HepG2 (cell line): Measurements from ENCODE around the gene ERH. TPM values are rescaled to one million over a fixed set of nuclear protein-coding genes. Genes with fewer than 3 reads are reported as not detected.

ENCODE experiments used
- ATAC-seq: fragments of 200-7000 bp; cut with Tn5 transposase; 3 replicates; pipeline ENCODE4 v1.9.1; 2020; ENCODE audit warnings: mild to moderate bottlenecking, moderate library complexity
- BruUV-seq: library from RNA; stranded (reverse); fragments of 400-500 nt; replicated peaks from 2 replicates; lab custom pipeline; 2021; lab: Mats Ljungman, UMichigan
- CTCF ChIA-PET: fragments of 300-600 bp; formaldehyde crosslinking; extraction: SDS; loops from one replicate; lab custom pipeline; 2021; ENCODE audit warnings: low total read pairs, inconsistent platforms, low intra/inter-chr PET ratio; lab: Yijun Ruan, JAX
- POLR2A ChIA-PET: fragments of 350-600 bp; sonication (Branson Sonifier 250); formaldehyde crosslinking; loops from one replicate; lab custom pipeline; 2020; ENCODE audit warnings: antibody characterized with exemption, inconsistent platforms; lab: Yijun Ruan, JAX
- DNase-seq: peaks from one replicate; pipeline ENCODE4 v3.0.0-alpha.2; 2015; ENCODE audit warnings: low spot score
- FAIRE-seq: peaks from 3 replicates; lab custom pipeline; 2011; peaks lifted over from hg19 to GRCh38; lab: Jason Lieb, UNC
- H2AFZ ChIP-seq: one replicate; pipeline ENCODE4 v1.6.1; 2011; ENCODE audit warnings: low read length, inconsistent platforms
- H3K27ac ChIP-seq: fragments of 300-600 bp; 3 replicates; pipeline ENCODE4 v1.8.0; 2011; ENCODE audit warnings: mixed run types, mild to moderate bottlenecking, mixed read lengths, low read length, inconsistent platforms; ENCODE audit not compliant: insufficient read depth; ENCODE audit errors: extremely low read length
- H3K27me3 ChIP-seq, 2 experiments: fragments of 200-600 bp in 1 of 2; 2 replicates in 1 of 2; 3 replicates in 1 of 2; pipeline versions ENCODE4 v1.6.0 to v1.8.0; 2011; ENCODE audit warnings: low read length in 2 of 2, mild to moderate bottlenecking in 2 of 2, moderate library complexity in 2 of 2, inconsistent platforms in 1 of 2; ENCODE audit not compliant: insufficient read depth in 2 of 2, control insufficient read depth in 1 of 2
- H3K36me3 ChIP-seq, 2 experiments: fragments of 200-600 bp in 1 of 2; replicated peaks in 1 of 2; 2 replicates in 1 of 2; 3 replicates in 1 of 2; pipeline versions ENCODE4 v1.5.1 to v1.8.0; 2011; ENCODE audit warnings: low read length in 2 of 2, inconsistent platforms in 1 of 2; ENCODE audit not compliant: insufficient read depth in 2 of 2, control insufficient read depth in 1 of 2
- H3K4me1 ChIP-seq: 2 replicates; pipeline ENCODE4 v1.5.1; 2012; ENCODE audit warnings: low read length, inconsistent platforms; ENCODE audit not compliant: insufficient read depth
- H3K4me2 ChIP-seq: 2 replicates; pipeline ENCODE4 v1.6.0; 2011; ENCODE audit warnings: low read depth, low read length, inconsistent platforms
- H3K4me3 ChIP-seq, 3 experiments: fragments of 200-600 bp in 1 of 3; sonication (generic), shearing (Covaris generic) in 1 of 3; replicated peaks in 1 of 3; 2 replicates each; pipeline ENCODE4 v1.5.1; 2011 to 2016; ENCODE audit warnings: low read length in 3 of 3, inconsistent platforms in 2 of 3, low read depth in 2 of 3, mild to moderate bottlenecking in 2 of 3, control low read depth in 1 of 3, mixed read lengths in 1 of 3; ENCODE audit not compliant: insufficient read depth in 1 of 3
- H3K79me2 ChIP-seq: one replicate; pipeline ENCODE4 v1.6.1; 2011; ENCODE audit warnings: low read length, inconsistent platforms; ENCODE audit not compliant: insufficient read depth
- H3K9ac ChIP-seq: 2 replicates; pipeline ENCODE4 v1.6.0; 2011; ENCODE audit warnings: mild to moderate bottlenecking, low read depth, low read length, inconsistent platforms; ENCODE audit not compliant: insufficient read depth
- H3K9me3 ChIP-seq: 2 replicates; pipeline ENCODE4 v1.5.1; 2012; ENCODE audit warnings: mild to moderate bottlenecking, low read length
- H4K20me1 ChIP-seq: 2 replicates; pipeline ENCODE4 v1.6.0; 2011; ENCODE audit warnings: inconsistent platforms, mild to moderate bottlenecking, low read length, moderate library complexity; ENCODE audit not compliant: insufficient read depth
- DPF2 ChIP-seq: sonication (generic); formaldehyde crosslinking; IDR thresholded peaks from 2 replicates; pipeline ENCODE4 v1.4.0; 2020; ENCODE audit warnings: mild to moderate bottlenecking, low read depth, missing genetic modification reagents, borderline replicate concordance
- FOXK2 ChIP-seq: fragments of 450-650 bp; IDR thresholded peaks from 2 replicates; pipeline ENCODE4 v1.6.1; 2016
- HOXA3 ChIP-seq: sonication (generic); formaldehyde crosslinking; IDR thresholded peaks from 2 replicates; pipeline ENCODE4 v1.5.0; 2020; ENCODE audit warnings: missing genetic modification reagents
- MBD4 ChIP-seq: IDR thresholded peaks from 2 replicates; pipeline ENCODE4 v1.6.1; 2012; ENCODE audit warnings: low read length, inconsistent platforms, borderline replicate concordance
- POLR2AphosphoS2 ChIP-seq: IDR thresholded peaks from 2 replicates; pipeline ENCODE4 v1.6.1; 2011; ENCODE audit warnings: low read depth, low read length, improper control_type of control experiment
- SIN3B ChIP-seq: fragments of 150-350 bp; IDR thresholded peaks from 2 replicates; pipeline ENCODE4 v1.6.1; 2014; ENCODE audit warnings: low read length
- SMAD1 ChIP-seq: sonication (generic); formaldehyde crosslinking; IDR thresholded peaks from 2 replicates; pipeline ENCODE4 v1.4.0; 2020; ENCODE audit warnings: missing genetic modification reagents, low read depth, mild to moderate bottlenecking, borderline replicate concordance
- SRSF9 ChIP-seq: fragments of 200-400 bp; formaldehyde crosslinking; IDR thresholded peaks from 2 replicates; pipeline ENCODE4 v1.6.1; 2018; ENCODE audit warnings: borderline replicate concordance, mild to moderate bottlenecking, low read depth, low read length; ENCODE audit not compliant: insufficient read depth, poor library complexity, severe bottlenecking
- YEATS2 ChIP-seq: sonication (generic); formaldehyde crosslinking; IDR thresholded peaks from 2 replicates; pipeline ENCODE4 v1.4.0; 2020; ENCODE audit warnings: missing genetic modification reagents, borderline replicate concordance
- ZBTB33 ChIP-seq: sonication (generic); formaldehyde crosslinking; IDR thresholded peaks from 2 replicates; pipeline ENCODE4 v1.4.0; 2020; ENCODE audit warnings: missing genetic modification reagents
- ZC3H4 ChIP-seq: sonication (generic); formaldehyde crosslinking; IDR thresholded peaks from 2 replicates; pipeline ENCODE4 v1.4.0; 2020; ENCODE audit warnings: missing genetic modification reagents, borderline replicate concordance
- ZNF414 ChIP-seq: sonication (generic); formaldehyde crosslinking; IDR thresholded peaks from 2 replicates; pipeline ENCODE4 v1.5.0; 2020; ENCODE audit warnings: missing genetic modification reagents
- ZNF790 ChIP-seq: sonication (generic); formaldehyde crosslinking; IDR thresholded peaks from 2 replicates; pipeline ENCODE4 v1.8.0; 2022; ENCODE audit warnings: missing genetic modification reagents, mild to moderate bottlenecking, borderline replicate concordance
- WGBS: methylation state at CpG from one replicate; pipeline ENCODE4 v1.1.6; 2017; ENCODE audit warnings: low lambda C conversion rate; 5-methylcytosine and 5-hydroxymethylcytosine counted together
- in situ Hi-C: cut with HindIII; loops from 2 replicates; pipeline ENCODE4 v1.10.0; 2017; ENCODE audit warnings: low pct_unique_long_range_greater_than_20kb; ENCODE audit not compliant: extremely low pct_ligation_motif_present
- intact Hi-C: fragments of 100-400 bp; cut with micrococcal nuclease; formaldehyde crosslinking; loops from one replicate; pipeline ENCODE4 v1.10.0; 2022; ENCODE audit not compliant: unreplicated experiment
- polyA plus RNA-seq, 8 experiments: library from polyadenylated mRNA; depleted of rRNA in 3 of 8; stranded (reverse) in 7 of 8; unstranded in 1 of 8; fragments of >200 nt; fragmentation: Illumina TruSeq in 4 of 8; extraction: Trizol in 4 of 8; gene quantifications; 2 replicates each; pipeline versions ENCODE4 v1.2.1 to v1.2.3, GENCODE V29; 2011 to 2016; ENCODE audit warnings: low read depth in 4 of 8, missing spikeins in 1 of 8, mixed read lengths in 1 of 8; ENCODE audit not compliant: insufficient read depth in 1 of 8
- total RNA-seq, 5 experiments: library from RNA; depleted of rRNA; stranded (reverse); fragments of >200 nt; fragmentation: Illumina TruSeq; extraction: Trizol; gene quantifications; 2 replicates each; pipeline ENCODE4 v1.2.3, GENCODE V29; 2016; ENCODE audit warnings: low read depth in 1 of 5
- TF ChIP-seq, protein P1 (sequence below): IDR thresholded peaks from 2 replicates; pipeline ENCODE4 v1.6.1; 2016; ENCODE audit warnings: mild to moderate bottlenecking
- TF ChIP-seq, protein P2 (sequence below): sonication (generic); formaldehyde crosslinking; IDR thresholded peaks from 2 replicates; pipeline ENCODE4 v1.8.0; 2022; ENCODE audit warnings: missing genetic modification reagents, mild to moderate bottlenecking, moderate library complexity, borderline replicate concordance

Gene ERH
- total and polyA plus RNA-seq, 2 of the 13 experiments (the other 11 are each of a cell fraction or from before 2014, with no cell fraction given), result 105 to 341 TPM

GRCh38 chr14:69364378-69364777, 33.7 kb downstream of the ERH start (continued):
- TF ChIP-seq SMAD1 (no peak), DPF2 (CRISPR knock-in tag) (no peak)
- TF ChIP-seq, all 625 proteins: peak for 0

DNA sequence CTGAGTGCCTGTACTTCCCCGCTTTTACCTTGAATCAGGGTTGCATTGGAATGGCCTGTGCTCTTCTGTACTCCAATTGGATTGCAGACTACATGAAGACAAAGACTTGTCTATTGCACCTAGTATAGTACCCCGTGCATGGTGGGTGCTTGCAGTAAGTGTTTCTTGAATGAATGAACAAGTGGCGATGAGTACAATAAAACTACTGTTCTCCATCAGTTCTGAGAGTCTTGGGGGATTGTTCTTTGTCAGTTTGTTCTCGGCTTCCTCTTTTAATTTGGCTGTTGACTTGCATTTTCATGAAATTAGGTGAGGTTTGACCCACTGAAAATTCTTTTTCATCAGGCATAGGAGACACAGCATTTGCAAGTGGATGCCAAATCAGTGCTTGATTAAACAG, 34.1 kb downstream of the ERH start:
- POLR2A ChIA-PET, result no interaction called here
- DNase-seq, result no peak
- CTCF ChIA-PET, result no interaction called here
- Histone ChIP-seq H3K9me3 (no peaks in the 10 kb centered on the region), H3K36me3 (no peaks in the 10 kb centered on the region), H3K9ac (no peak overlapping the region), H3K27me3 (no peaks in the 10 kb centered on the region), H3K4me2 (no peak overlapping the region), H3K4me3 (no peak overlapping the region), H3K79me2 (no peaks in the 10 kb centered on the region), H3K4me1 (no peaks in the 10 kb centered on the region), H2AFZ (no peak overlapping the region), H4K20me1 (no peaks in the 10 kb centered on the region), H3K27ac (no peak overlapping the region)
- intact Hi-C loops (no loop called here), in situ Hi-C loops (no loop called here)
- FAIRE-seq, result no peak
- TF ChIP-seq ZBTB33 (CRISPR knock-in tag) (no peak), MBD4 (no peak), SIN3B (no peak), ZNF414 (CRISPR knock-in tag) (no peak), ZC3H4 (no peak), ZNF790 (no peak), YEATS2 (CRISPR knock-in tag) (no peak), POLR2AphosphoS2 (no peak), SRSF9 (no peak), HOXA3 (CRISPR knock-in tag) (no peak), FOXK2 (no peak)
- TF ChIP-seq, protein P1, sequence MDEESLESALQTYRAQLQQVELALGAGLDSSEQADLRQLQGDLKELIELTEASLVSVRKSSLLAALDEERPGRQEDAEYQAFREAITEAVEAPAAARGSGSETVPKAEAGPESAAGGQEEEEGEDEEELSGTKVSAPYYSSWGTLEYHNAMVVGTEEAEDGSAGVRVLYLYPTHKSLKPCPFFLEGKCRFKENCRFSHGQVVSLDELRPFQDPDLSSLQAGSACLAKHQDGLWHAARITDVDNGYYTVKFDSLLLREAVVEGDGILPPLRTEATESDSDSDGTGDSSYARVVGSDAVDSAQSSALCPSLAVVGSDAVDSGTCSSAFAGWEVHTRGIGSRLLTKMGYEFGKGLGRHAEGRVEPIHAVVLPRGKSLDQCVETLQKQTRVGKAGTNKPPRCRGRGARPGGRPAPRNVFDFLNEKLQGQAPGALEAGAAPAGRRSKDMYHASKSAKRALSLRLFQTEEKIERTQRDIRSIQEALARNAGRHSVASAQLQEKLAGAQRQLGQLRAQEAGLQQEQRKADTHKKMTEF, result no peak
- TF ChIP-seq, protein P2, sequence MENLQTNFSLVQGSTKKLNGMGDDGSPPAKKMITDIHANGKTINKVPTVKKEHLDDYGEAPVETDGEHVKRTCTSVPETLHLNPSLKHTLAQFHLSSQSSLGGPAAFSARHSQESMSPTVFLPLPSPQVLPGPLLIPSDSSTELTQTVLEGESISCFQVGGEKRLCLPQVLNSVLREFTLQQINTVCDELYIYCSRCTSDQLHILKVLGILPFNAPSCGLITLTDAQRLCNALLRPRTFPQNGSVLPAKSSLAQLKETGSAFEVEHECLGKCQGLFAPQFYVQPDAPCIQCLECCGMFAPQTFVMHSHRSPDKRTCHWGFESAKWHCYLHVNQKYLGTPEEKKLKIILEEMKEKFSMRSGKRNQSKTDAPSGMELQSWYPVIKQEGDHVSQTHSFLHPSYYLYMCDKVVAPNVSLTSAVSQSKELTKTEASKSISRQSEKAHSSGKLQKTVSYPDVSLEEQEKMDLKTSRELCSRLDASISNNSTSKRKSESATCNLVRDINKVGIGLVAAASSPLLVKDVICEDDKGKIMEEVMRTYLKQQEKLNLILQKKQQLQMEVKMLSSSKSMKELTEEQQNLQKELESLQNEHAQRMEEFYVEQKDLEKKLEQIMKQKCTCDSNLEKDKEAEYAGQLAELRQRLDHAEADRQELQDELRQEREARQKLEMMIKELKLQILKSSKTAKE (CRISPR knock-in tag), result no peak
- ATAC-seq, result no peak
- 47% methylated on average over 4 of the region's 4 CpGs for WGBS
- no TSS peak for BruUV-seq
